GM19452 (cell line): ENCODE measurements around the gene DENND4B.

ENCODE experiments used
- ATAC-seq: cut with Tn5 transposase; IDR thresholded peaks from one replicate; pipeline ENCODE4 v1.9.1; 2021; ENCODE audit not compliant: unreplicated experiment

DENND4B gene

GRCh38 chr1:153973071-153973470 is 26.6 kb upstream of the DENND4B start:
- no peak for ATAC-seq

DNA sequence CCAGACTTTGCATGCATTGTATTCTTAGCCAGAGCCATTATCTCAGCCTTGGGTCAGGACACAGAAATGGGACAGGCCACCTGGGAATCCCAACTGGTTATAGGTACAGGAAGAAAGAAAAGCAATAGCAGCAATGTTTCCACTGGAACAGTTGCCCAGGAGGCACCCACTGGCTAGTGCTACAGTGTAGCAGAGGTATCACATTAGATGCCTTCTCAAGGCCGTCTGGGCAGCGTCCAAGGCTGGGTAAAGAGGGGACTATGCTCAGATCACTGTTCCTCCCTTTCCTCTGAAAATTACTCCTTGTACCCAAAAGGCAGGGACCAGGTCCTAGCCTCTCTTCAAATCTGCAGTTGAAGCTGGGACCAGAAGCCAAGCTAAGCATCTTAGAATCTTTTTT is 23.8 kb upstream of the DENND4B start:
- no peak for ATAC-seq

DNA sequence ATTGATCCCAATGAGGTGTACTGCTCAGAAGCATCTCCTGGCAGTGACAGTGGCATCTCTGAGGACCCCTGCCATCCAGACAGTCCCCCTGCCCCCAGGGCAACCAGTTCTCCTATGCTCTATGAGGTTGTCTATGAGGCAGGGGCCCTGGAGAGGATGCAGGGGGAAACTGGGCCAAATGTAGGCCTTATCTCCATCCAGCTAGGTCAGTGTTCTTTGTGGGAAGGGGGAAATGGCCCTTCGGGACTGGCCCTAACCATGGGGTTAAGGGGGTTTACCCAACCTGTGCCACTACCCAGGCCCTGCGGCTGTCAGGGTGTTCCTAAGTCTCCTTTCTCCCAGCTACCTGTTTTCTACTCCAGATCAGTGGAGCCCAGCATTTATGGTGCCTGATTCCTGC is 22.5 kb upstream of the DENND4B start:
- ATAC-seq: no peak

DNA sequence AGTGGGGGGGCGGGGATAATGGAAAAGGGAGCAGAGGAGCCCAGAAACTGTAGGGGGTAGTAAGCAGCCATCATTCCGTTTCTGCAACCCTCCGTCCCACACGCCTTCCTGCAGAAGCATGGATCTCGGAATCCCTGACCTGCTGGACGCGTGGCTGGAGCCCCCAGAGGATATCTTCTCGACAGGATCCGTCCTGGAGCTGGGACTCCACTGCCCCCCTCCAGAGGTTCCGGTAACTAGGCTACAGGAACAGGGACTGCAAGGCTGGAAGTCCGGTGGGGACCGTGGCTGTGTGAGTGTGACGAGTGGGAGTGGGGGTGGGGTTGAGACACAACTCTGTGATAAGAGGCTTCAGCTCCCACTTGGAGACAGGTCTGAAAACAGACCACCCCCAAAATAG is 21.9 kb upstream of the DENND4B start:
- ATAC-seq: no peak

DNA sequence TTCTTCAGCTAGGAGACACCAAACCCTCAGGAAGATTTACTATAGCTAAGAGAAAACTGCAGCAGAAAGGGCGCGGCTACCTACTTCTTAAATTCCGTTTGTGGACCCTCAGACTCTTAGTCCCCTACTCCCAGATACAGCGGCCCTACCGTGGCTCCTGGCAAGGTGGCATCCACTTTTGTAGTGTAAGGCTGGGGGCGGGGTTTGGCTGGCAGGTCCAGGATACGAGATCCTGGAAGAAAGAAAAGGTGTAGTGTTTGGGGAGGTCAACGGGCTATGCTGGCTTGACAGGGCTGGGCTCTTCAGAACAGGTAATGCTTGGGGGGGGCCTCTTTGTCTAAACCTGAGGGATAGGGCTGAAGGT is 21.5 kb upstream of the DENND4B start:
- ATAC-seq: no peak

- ATAC-seq: peak; percentile 68
Measured at GRCh38 chr1:153967107-153967999, 20.8 kb upstream of the DENND4B start, which contains the start of gene CREB3L4. TSS of gene CREB3L4 (plus strand) at chr1:153967902. CDS start at chr1:153968526, 624 bp downstream.

GRCh38 chr1:153963850-153964331 is 17.4 kb upstream of the DENND4B start:
- ATAC-seq: no peak

- peak; percentile 45 for ATAC-seq
Measured at GRCh38 chr1:153963030-153963849, 16.7 kb upstream of the DENND4B start, which contains the start of gene SLC39A1. TSS of gene SLC39A1 (minus strand) at chr1:153963537. CDS start at chr1:153962715, 822 bp downstream.

- no peak for ATAC-seq
Measured at GRCh38 chr1:153962088-153963029, 15.8 kb upstream of the DENND4B start.

DNA sequence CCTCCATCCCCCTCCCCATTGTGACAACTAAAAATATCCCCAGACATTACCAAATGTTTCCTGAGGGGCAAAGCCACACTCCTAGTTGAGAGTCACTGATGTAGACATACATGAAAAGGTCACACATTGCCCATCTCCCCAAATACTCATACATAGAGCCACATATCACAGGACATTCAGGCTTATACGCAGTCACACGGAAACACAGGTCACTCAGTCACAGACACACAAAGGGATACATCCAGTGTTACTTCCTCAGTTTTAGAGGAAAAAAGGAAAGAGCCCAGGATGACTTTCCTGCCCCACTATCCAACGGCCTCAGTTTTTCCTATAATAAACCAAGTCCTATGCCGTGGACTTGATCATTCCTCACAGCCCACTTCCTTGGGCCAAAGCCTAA is 14.9 kb upstream of the DENND4B start:
- ATAC-seq: no peak

DNA sequence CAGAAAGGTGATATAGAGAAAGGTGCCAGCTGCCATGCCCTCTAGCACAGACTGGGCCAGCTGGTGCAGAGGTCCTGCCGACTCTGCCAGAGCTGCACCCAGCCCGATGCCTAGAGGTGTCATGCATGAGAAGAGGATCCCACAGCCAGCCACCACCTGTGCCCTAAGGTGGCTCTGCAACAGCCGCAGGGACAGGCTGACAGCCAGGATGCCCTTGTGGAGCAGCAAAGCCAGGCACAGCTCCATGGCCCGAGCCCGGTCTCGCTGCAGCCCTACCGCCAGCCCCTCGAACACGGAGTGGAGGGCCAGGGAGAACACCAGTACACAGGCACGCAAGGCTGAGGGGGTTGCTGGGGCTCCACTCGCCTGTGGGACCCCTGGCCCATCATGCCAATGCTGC is 13.7 kb upstream of the DENND4B start:
- ATAC-seq: no peak

DNA sequence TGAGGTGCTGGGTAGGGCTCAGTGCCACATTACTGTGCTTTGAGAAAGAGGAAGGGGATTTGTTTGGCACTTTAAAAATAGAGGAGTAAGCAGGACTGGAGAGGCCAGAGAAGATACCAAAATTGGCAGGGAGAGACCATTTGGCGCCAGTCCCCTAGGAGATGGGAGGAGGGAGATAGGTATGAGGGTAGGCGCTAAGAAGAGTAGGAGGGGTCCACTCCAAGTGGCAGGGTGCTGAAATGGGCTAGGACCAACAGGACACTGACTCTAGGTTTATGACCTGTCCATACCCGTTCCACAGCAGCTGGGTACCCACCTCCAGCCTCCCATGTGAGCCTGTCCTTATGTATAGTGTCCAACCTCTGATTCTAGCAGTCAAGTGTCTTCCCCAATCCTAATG is 12.9 kb upstream of the DENND4B start:
- ATAC-seq: no peak

DNA sequence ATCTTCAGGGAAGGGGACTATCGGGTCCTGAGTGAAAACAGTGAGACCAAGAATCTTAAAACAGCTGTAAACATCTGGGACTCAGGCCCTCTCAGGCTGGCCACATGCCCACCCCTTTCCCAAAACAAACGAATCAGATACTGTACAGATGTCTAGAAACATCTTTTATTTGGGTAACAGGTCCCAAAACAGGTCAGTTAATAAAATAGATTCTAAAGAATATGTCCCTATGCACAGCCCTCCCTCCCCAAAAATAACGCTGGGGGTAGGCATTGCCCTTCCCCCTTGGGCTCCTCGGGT is 12.4 kb upstream of the DENND4B start:
- ATAC-seq: no peak

GRCh38 chr1:153958111-153958960 is 11.8 kb upstream of the DENND4B start, which contains the start of gene CRTC2:
TSS of gene CRTC2 (minus strand) at chr1:153958612. CDS start at chr1:153958497, 115 bp downstream.
- peak; percentile 80 for ATAC-seq

- peak; percentile 14 for ATAC-seq
Measured at GRCh38 chr1:153957744-153958110, 11.2 kb upstream of the DENND4B start.

GRCh38 chr1:153956997-153957715 is 10.6 kb upstream of the DENND4B start:
- ATAC-seq: no peak

DNA sequence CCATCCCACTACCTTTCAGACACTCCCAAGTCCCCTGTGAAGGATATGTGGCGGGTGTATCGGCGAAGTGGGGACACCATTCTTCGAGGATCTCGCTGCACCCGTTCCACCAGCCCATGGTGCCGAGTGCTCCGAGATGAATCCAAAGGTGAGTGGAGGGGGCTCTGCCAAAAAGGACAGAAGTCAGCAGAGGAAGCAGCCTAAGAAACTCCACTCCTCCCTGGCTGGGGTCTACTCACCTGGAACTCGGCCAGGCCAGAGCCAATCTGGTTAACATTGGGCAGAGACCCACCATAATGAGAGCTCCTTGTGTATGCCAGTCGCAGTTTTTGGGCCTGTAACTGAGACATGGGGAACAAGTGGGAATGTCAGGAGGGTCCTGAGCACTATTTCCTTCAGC is 8.3 kb upstream of the DENND4B start:
- ATAC-seq: no peak

GRCh38 chr1:153953859-153954365 is 7.4 kb upstream of the DENND4B start:
- no peak for ATAC-seq

DNA sequence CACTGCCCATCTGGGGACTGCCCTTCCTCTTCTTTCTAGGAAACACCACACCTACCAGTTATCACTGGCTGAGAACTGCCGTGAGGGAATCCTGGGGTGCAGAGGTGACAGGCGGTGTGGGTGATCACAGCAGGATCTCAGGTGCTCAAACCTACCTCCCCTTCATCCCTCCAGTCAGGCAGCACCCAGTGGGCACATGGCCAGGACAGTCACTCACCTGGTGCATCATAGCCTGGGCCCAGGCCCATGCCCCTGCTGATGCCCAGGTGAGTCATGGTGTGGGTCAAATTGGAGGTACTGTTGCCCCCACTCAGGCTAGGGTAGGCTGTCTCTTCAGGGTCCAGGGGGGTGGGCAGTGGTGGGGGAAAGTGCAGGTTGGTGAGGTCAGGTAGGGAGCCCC is 5.3 kb upstream of the DENND4B start:
- no peak for ATAC-seq
